ENCODE data around the gene ZFYVE21.
A peak's percentile ranks its signal among the peaks of the same experiment; 100 is the strongest.

Gene ZFYVE21

DNA sequence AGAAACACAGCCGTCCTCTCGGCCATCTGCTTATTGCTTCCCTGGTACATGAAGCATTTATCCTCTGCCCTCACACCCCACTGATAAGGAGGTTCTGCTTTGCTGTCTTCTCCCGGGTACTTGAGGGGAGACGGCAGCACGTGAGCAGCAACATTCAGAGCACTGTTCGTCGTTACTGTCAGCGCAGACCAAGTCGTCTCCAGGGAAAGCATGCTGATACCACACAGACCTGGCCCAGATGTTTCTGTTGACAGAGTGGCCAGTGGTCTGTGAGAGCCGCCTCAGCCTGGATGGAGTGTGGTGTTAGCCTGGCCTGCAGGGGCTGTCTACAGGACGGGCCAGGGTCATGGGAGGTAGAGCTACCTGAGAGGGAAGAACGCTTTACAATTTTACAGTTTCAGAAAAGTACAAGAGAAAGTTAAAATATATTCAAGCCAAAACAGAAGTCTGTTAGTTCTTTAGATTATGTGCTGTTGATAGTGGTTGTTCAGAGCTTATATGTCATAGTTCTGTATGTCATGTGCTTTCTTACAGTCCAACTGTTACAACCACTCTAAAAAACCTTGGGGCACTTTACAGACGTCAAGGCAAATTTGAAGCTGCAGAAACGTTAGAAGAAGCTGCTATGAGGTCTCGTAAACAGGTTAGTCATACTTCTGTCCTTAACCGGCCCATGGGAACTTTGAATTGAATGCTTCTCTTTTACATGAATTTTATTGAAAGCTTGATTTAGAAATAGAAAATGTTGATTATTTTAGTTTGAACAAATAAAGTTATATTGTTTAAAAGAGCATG lies 38.5 kb upstream of the ZFYVE21 start:
- Histone ChIP-seq H4K20me1 (ENCODE audit: control insufficient read depth, insufficient read depth, low read depth, low read length) (no peaks in the 10 kb centered on the region), H3K4me2 (ENCODE audit: low read length) (no peak overlapping the region), H3K9me2 (replicated peaks; ENCODE audit: control insufficient read depth, low read length) (no peaks in the 10 kb centered on the region), H3K79me2 (ENCODE audit: control insufficient read depth, low read length) (peaks cover 10% of the 10 kb centered on the region), H3K4me1 (ENCODE audit: control insufficient read depth, low read length) (peaks cover 18% of the 10 kb centered on the region), H3K36me3 (ENCODE audit: control insufficient read depth, low read length) (peaks cover 88% of the 10 kb centered on the region), H3K4me3 (ENCODE audit: low read length) (no peak overlapping the region), H3K27me3 (ENCODE audit: control insufficient read depth, low read length) (no peaks in the 10 kb centered on the region), H3K9me3 (ENCODE audit: control insufficient read depth, insufficient read depth, low read length) (no peaks in the 10 kb centered on the region), H3F3A (ENCODE audit: control insufficient read depth, insufficient read depth) (peaks cover 12% of the 10 kb centered on the region), H3K27ac (ENCODE audit: low read depth, low read length) (no peak overlapping the region)
- TF ChIP-seq, protein P1, sequence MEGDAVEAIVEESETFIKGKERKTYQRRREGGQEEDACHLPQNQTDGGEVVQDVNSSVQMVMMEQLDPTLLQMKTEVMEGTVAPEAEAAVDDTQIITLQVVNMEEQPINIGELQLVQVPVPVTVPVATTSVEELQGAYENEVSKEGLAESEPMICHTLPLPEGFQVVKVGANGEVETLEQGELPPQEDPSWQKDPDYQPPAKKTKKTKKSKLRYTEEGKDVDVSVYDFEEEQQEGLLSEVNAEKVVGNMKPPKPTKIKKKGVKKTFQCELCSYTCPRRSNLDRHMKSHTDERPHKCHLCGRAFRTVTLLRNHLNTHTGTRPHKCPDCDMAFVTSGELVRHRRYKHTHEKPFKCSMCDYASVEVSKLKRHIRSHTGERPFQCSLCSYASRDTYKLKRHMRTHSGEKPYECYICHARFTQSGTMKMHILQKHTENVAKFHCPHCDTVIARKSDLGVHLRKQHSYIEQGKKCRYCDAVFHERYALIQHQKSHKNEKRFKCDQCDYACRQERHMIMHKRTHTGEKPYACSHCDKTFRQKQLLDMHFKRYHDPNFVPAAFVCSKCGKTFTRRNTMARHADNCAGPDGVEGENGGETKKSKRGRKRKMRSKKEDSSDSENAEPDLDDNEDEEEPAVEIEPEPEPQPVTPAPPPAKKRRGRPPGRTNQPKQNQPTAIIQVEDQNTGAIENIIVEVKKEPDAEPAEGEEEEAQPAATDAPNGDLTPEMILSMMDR (IDR thresholded peaks at IDR 0.05; ENCODE audit: low read depth, low read length, poor library complexity, severe bottlenecking) = no peak
- TF ChIP-seq EZH2phosphoT487 (IDR thresholded peaks at IDR 0.05; ENCODE audit: borderline replicate concordance, low read length) = no peak

DNA sequence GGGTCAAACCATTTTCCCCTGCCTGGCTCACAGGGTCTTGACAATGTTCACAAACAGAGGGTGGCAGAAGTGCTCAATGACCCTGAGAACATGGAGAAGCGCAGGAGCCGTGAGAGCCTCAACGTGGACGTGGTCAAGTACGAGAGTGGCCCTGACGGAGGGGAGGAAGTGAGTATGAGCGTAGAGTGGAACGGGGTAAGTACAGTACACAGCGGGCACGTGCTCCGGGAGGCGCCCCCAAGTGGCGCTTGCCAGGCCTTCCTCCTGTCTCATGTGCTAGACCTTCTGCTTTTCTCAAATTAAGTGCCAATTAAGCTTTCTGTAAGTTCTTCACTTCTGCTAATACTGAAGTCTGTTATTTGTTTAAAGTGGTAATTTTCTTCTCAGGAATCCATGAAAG lies 36.3 kb upstream of the ZFYVE21 start:
- no peaks in the 10 kb centered on the region for H3K9me3 ChIP-seq (ENCODE audit: control insufficient read depth, insufficient read depth, low read length)
- H3F3A ChIP-seq (ENCODE audit: control insufficient read depth, insufficient read depth) = peaks cover 12% of the 10 kb centered on the region
- no peaks in the 10 kb centered on the region for H3K9me2 ChIP-seq (replicated peaks; ENCODE audit: control insufficient read depth, low read length)
- peak overlapping the region; percentile 16; the same call in 1 of the 2 replicates for H3K4me3 ChIP-seq (ENCODE audit: low read length)
- H3K79me2 ChIP-seq (ENCODE audit: control insufficient read depth, low read length) = peaks cover 10% of the 10 kb centered on the region
- H3K36me3 ChIP-seq (ENCODE audit: control insufficient read depth, low read length) = peaks cover 86% of the 10 kb centered on the region
- H4K20me1 ChIP-seq (ENCODE audit: control insufficient read depth, insufficient read depth, low read depth, low read length) = no peaks in the 10 kb centered on the region
- no peaks in the 10 kb centered on the region for H3K27me3 ChIP-seq (ENCODE audit: control insufficient read depth, low read length)
- H3K4me2 ChIP-seq (ENCODE audit: low read length) = peak overlapping the region; percentile 62
- peak overlapping the region; percentile 22 for H3K27ac ChIP-seq (ENCODE audit: low read depth, low read length)
- TF ChIP-seq EZH2phosphoT487 (IDR thresholded peaks at IDR 0.05; ENCODE audit: borderline replicate concordance, low read length) = no peak
- TF ChIP-seq, protein P1 (IDR thresholded peaks at IDR 0.05; ENCODE audit: low read depth, low read length, poor library complexity, severe bottlenecking) = peak; percentile 91
- H3K4me1 ChIP-seq (ENCODE audit: control insufficient read depth, low read length) = peaks cover 18% of the 10 kb centered on the region

DNA sequence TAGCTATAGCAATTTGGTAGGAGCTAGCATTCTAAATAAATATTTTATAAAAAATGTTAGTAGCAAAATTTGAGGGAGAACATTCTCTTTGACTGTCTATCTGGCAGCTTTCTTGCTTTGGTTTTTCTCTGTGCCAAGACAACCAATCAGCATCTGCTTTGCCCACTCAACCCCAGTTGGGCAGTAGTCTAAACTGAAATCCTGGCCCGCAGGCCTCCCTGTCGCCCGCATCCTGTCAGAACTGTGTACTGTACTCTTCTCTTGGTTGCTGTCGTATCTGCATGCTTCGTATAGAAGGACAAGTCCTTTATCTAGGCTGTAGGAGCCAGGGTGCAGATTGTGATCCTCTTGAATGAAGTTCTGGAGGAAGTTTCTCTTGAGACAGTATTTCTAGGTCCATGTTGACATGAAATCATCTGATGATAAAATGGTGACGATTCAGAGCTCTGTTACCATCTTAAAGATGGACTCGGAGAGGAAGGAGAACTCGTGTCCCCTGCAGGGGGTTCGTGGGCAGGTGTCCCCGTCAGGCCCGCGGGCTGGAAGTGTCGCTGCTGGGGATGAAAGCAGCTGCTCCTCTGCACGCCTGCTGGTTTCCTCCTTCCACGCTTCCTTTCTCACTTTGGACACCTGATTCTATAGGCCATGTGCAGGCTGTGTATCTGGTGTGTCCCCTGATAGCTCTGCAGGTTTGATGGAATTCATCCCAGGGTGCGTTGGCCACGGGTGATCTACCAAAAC lies 34.9 kb upstream of the ZFYVE21 start:
- no peaks in the 10 kb centered on the region for H3K27me3 ChIP-seq (ENCODE audit: control insufficient read depth, low read length)
- H4K20me1 ChIP-seq (ENCODE audit: control insufficient read depth, insufficient read depth, low read depth, low read length) = no peaks in the 10 kb centered on the region
- H3K36me3 ChIP-seq (ENCODE audit: control insufficient read depth, low read length) = peaks cover 88% of the 10 kb centered on the region
- H3K4me3 ChIP-seq (ENCODE audit: low read length) = no peak overlapping the region
- TF ChIP-seq, protein P1 (IDR thresholded peaks at IDR 0.05; ENCODE audit: low read depth, low read length, poor library complexity, severe bottlenecking) = no peak
- no peak for TF ChIP-seq EZH2phosphoT487 (IDR thresholded peaks at IDR 0.05; ENCODE audit: borderline replicate concordance, low read length)
- no peak overlapping the region for H3K27ac ChIP-seq (ENCODE audit: low read depth, low read length)
- H3K4me2 ChIP-seq (ENCODE audit: low read length) = no peak overlapping the region
- peaks cover 18% of the 10 kb centered on the region for H3K4me1 ChIP-seq (ENCODE audit: control insufficient read depth, low read length)
- peaks cover 10% of the 10 kb centered on the region for H3K79me2 ChIP-seq (ENCODE audit: control insufficient read depth, low read length)
- H3F3A ChIP-seq (ENCODE audit: control insufficient read depth, insufficient read depth) = peaks cover 14% of the 10 kb centered on the region
- H3K9me3 ChIP-seq (ENCODE audit: control insufficient read depth, insufficient read depth, low read length) = no peaks in the 10 kb centered on the region
- H3K9me2 ChIP-seq (replicated peaks; ENCODE audit: control insufficient read depth, low read length) = no peaks in the 10 kb centered on the region

Data from DOHH2 (cell line).